ENCODE data around the gene MYO7A.

The MYO7A gene

GRCh38 chr11:77203901-77204753, 76.1 kb downstream of the MYO7A start:
- Histone ChIP-seq H4K20me1 (ENCODE audit: insufficient read depth, low read length) (no peaks in the 10 kb centered on the region), H3K27me3 (ENCODE audit: insufficient read depth, low read length) (no peaks in the 10 kb centered on the region), H3K4me2 (ENCODE audit: low read length) (no peak overlapping the region), H3K9me3 (ENCODE audit: low read length) (no peaks in the 10 kb centered on the region), H2AFZ (ENCODE audit: low read length) (no peak overlapping the region), H3K36me3 (ENCODE audit: insufficient read depth, low read length) (no peaks in the 10 kb centered on the region), H3K79me2 (ENCODE audit: insufficient read depth, low read length) (no peaks in the 10 kb centered on the region), H3K4me1 (ENCODE audit: insufficient read depth, low read length, severe bottlenecking) (no peaks in the 10 kb centered on the region), H3K9ac (ENCODE audit: low read length) (no peak overlapping the region), H3K4me3 (ENCODE audit: low read depth, low read length, poor library complexity, severe bottlenecking) (no peak overlapping the region), H3K27ac (ENCODE audit: low read depth, low read length, poor library complexity, severe bottlenecking) (no peak overlapping the region), H3K9me2 (ENCODE audit: low read depth, low read length) (no peaks in the 10 kb centered on the region), H3F3A (ENCODE audit: insufficient read depth, low read length) (no peaks in the 10 kb centered on the region)
- TF ChIP-seq EZH2 (IDR thresholded peaks at IDR 0.05; ENCODE audit: borderline replicate concordance, low read length): no peak
- no peak for TF ChIP-seq CTCF (IDR thresholded peaks at IDR 0.05; ENCODE audit: low read length)

- Histone ChIP-seq H3K9me3 (ENCODE audit: low read length) (no peaks in the 10 kb centered on the region), H4K20me1 (ENCODE audit: insufficient read depth, low read length) (no peaks in the 10 kb centered on the region), H3K79me2 (ENCODE audit: insufficient read depth, low read length) (no peaks in the 10 kb centered on the region), H3K27ac (ENCODE audit: low read depth, low read length, poor library complexity, severe bottlenecking) (no peak overlapping the region), H3K9me2 (ENCODE audit: low read depth, low read length) (no peaks in the 10 kb centered on the region), H3K27me3 (ENCODE audit: insufficient read depth, low read length) (no peaks in the 10 kb centered on the region), H3K4me2 (ENCODE audit: low read length) (no peak overlapping the region), H3K4me1 (ENCODE audit: insufficient read depth, low read length, severe bottlenecking) (no peaks in the 10 kb centered on the region), H3K36me3 (ENCODE audit: insufficient read depth, low read length) (no peaks in the 10 kb centered on the region), H3F3A (ENCODE audit: insufficient read depth, low read length) (no peaks in the 10 kb centered on the region), H3K4me3 (ENCODE audit: low read depth, low read length, poor library complexity, severe bottlenecking) (no peak overlapping the region), H2AFZ (ENCODE audit: low read length) (no peak overlapping the region), H3K9ac (ENCODE audit: low read length) (no peak overlapping the region)
- no peak for TF ChIP-seq EZH2 (IDR thresholded peaks at IDR 0.05; ENCODE audit: borderline replicate concordance, low read length)
- TF ChIP-seq CTCF (IDR thresholded peaks at IDR 0.05; ENCODE audit: low read length): no peak
Observed at GRCh38 chr11:77204754-77205466, 76.9 kb downstream of the MYO7A start.

GRCh38 chr11:77205467-77206263, 77.6 kb downstream of the MYO7A start:
- H3K9ac ChIP-seq (ENCODE audit: low read length): no peak overlapping the region
- H3K79me2 ChIP-seq (ENCODE audit: insufficient read depth, low read length): no peaks in the 10 kb centered on the region
- H3K27ac ChIP-seq (ENCODE audit: low read depth, low read length, poor library complexity, severe bottlenecking): no peak overlapping the region
- H3K27me3 ChIP-seq (ENCODE audit: insufficient read depth, low read length): no peaks in the 10 kb centered on the region
- H3K4me3 ChIP-seq (ENCODE audit: low read depth, low read length, poor library complexity, severe bottlenecking): no peak overlapping the region
- TF ChIP-seq CTCF (IDR thresholded peaks at IDR 0.05; ENCODE audit: low read length) (no peak), EZH2 (IDR thresholded peaks at IDR 0.05; ENCODE audit: borderline replicate concordance, low read length) (no peak)
- no peaks in the 10 kb centered on the region for H3K36me3 ChIP-seq (ENCODE audit: insufficient read depth, low read length)
- no peaks in the 10 kb centered on the region for H4K20me1 ChIP-seq (ENCODE audit: insufficient read depth, low read length)
- H3K4me2 ChIP-seq (ENCODE audit: low read length): no peak overlapping the region
- no peak overlapping the region for H2AFZ ChIP-seq (ENCODE audit: low read length)
- no peaks in the 10 kb centered on the region for H3K9me3 ChIP-seq (ENCODE audit: low read length)
- no peaks in the 10 kb centered on the region for H3F3A ChIP-seq (ENCODE audit: insufficient read depth, low read length)
- no peaks in the 10 kb centered on the region for H3K4me1 ChIP-seq (ENCODE audit: insufficient read depth, low read length, severe bottlenecking)
- H3K9me2 ChIP-seq (ENCODE audit: low read depth, low read length): no peaks in the 10 kb centered on the region

Measured in OCI-LY1 (cell line).